SU-DHL-6 (cell line): ENCODE measurements around the gene TOR4A.

ENCODE experiments used
- H2AFZ ChIP-seq: fragments of 200-600 bp; sonication (generic); 2 replicates; pipeline ENCODE4 v1.6.1; 2014; ENCODE audit warnings: low read depth, mild to moderate bottlenecking, moderate library complexity, mixed read lengths, antibody characterized with exemption, low read length; ENCODE audit not compliant: severe bottlenecking
- H3F3A ChIP-seq: fragments of 200-600 bp; shearing (Covaris generic); 2 replicates; pipeline ENCODE4 v1.6.0; 2016; ENCODE audit warnings: antibody characterized with exemption, mild to moderate bottlenecking; ENCODE audit not compliant: insufficient read depth
- H3K27ac ChIP-seq: fragments of 200-600 bp; sonication (generic); 2 replicates; pipeline ENCODE4 v1.5.1; 2016; ENCODE audit warnings: low read depth, mild to moderate bottlenecking, low read length, moderate library complexity, mixed read lengths
- H3K27me3 ChIP-seq: fragments of 200-600 bp; sonication (generic), shearing (Covaris generic); 2 replicates; pipeline ENCODE4 v1.6.0; 2014; ENCODE audit warnings: mild to moderate bottlenecking, low read length
- H3K36me3 ChIP-seq: fragments of 200-600 bp; sonication (generic); 2 replicates; pipeline ENCODE4 v1.6.1; 2014; ENCODE audit warnings: mild to moderate bottlenecking, low read length, mixed read lengths
- H3K4me2 ChIP-seq: fragments of 300-600, 200-600 bp; shearing (Covaris generic), sonication (generic); 2 replicates; pipeline ENCODE4 v1.6.0; 2014; ENCODE audit warnings: low read length, low read depth, mild to moderate bottlenecking; ENCODE audit not compliant: poor library complexity, severe bottlenecking
- H3K4me3 ChIP-seq: fragments of 200-600 bp; sonication (generic); 2 replicates; pipeline ENCODE4 v1.5.1; 2014; ENCODE audit warnings: antibody characterized with exemption, low read length, mild to moderate bottlenecking, mixed read lengths; ENCODE audit not compliant: insufficient read depth, poor library complexity, severe bottlenecking
- H3K79me2 ChIP-seq: fragments of 200-600 bp; sonication (generic); 2 replicates; pipeline ENCODE4 v1.6.1; 2014; ENCODE audit warnings: mild to moderate bottlenecking, low read length, moderate library complexity; ENCODE audit not compliant: insufficient read depth
- H3K9ac ChIP-seq: fragments of 200-600 bp; sonication (generic); 2 replicates; pipeline ENCODE4 v1.7.0; 2014; ENCODE audit warnings: mild to moderate bottlenecking, low read length
- H3K9me2 ChIP-seq: fragments of 200-600 bp; sonication (generic); replicated peaks from 2 replicates; pipeline ENCODE4 v1.6.1; 2014; ENCODE audit warnings: low read length; ENCODE audit not compliant: insufficient read depth
- H3K9me3 ChIP-seq: fragments of 200-600 bp; sonication (generic); 2 replicates; pipeline ENCODE4 v1.6.1; 2014; ENCODE audit warnings: low read length, mixed read lengths; ENCODE audit not compliant: insufficient read depth
- H4K20me1 ChIP-seq: fragments of 200-600 bp; sonication (generic); 2 replicates; pipeline ENCODE4 v1.6.1; 2014; ENCODE audit warnings: low read depth, mild to moderate bottlenecking, antibody characterized with exemption, low read length, moderate library complexity, mixed read lengths
- CTCF ChIP-seq: fragments of 200-600 bp; sonication (generic); IDR thresholded peaks from one replicate; pipeline ENCODE4 v1.5.1; 2017; ENCODE audit warnings: antibody characterized with exemption, mild to moderate bottlenecking, low read length, moderate library complexity; ENCODE audit not compliant: insufficient read depth, poor library complexity, severe bottlenecking
- EZH2phosphoT487 ChIP-seq: fragments of 200-600 bp; sonication (generic), shearing (Covaris generic); conservative IDR thresholded peaks from 2 replicates; pipeline ENCODE4 v1.6.1; 2018; ENCODE audit warnings: mild to moderate bottlenecking, antibody characterized with exemption, low read length, moderate library complexity, mixed read lengths

Gene TOR4A

DNA sequence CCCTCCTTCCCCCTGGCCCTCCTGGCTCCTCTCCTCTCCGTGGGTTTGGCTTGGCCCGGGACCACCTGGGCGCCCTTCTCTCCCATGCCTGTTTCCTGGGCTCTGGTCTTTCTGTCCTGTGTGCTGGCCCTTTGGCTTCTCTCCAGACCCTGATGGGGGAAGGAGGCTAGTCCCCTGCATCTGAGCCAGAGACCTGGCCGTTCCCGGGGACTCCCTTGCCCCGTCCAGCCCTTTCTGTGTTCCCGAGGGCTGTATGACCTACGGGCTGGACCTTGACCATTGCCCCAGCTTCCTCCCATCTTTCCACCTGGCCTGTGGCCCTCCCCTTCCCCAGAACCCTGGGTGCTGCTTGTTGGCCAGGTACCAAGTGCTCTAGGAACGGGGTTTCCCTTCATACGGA lies 14.0 kb upstream of the TOR4A start:
- Histone ChIP-seq H3F3A (0 out of 2 replicates have a peak, but pooled peaks cover 3% of the 10 kb centered on the region), H2AFZ (no peak overlapping the region), H3K9me2 (no peaks in the 10 kb centered on the region), H3K36me3 (no peaks in the 10 kb centered on the region), H4K20me1 (no peaks in the 10 kb centered on the region), H3K4me2 (no peak overlapping the region), H3K4me3 (no peak overlapping the region), H3K79me2 (no peaks in the 10 kb centered on the region), H3K27ac (no peak overlapping the region), H3K9me3 (no peaks in the 10 kb centered on the region), H3K9ac (no peak overlapping the region), H3K27me3 (no peaks in the 10 kb centered on the region)
- TF ChIP-seq CTCF (no peak), EZH2phosphoT487 (no peak)

DNA sequence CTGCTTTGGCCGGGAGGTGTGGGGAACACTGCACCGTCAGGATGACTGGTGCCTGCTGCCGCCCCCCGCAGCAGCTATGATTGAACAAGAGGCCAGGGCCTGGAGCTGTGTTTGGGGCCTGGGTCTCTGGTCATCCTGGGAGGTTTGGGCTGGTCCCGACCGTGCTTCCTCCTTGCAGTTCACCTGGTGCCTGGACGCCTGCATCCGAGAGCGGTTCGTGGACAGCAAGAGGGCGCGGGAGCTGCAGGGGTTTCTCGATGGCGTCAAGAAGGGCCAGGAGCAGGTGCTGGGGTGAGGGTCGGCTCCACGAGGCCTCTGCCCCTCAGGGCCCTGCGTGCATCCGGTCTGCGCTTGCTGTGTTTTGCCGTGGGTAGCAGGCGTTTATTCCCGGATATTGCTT lies 13.5 kb upstream of the TOR4A start:
- Histone ChIP-seq H3K4me2 (no peak overlapping the region), H3K27me3 (no peaks in the 10 kb centered on the region), H3K9ac (no peak overlapping the region), H3K36me3 (no peaks in the 10 kb centered on the region), H3K79me2 (no peaks in the 10 kb centered on the region), H3K27ac (no peak overlapping the region), H3K9me2 (no peaks in the 10 kb centered on the region), H3F3A (0 out of 2 replicates have a peak, but pooled peaks cover 8% of the 10 kb centered on the region), H2AFZ (no peak overlapping the region), H3K9me3 (no peaks in the 10 kb centered on the region), H3K4me3 (no peak overlapping the region), H4K20me1 (no peaks in the 10 kb centered on the region)
- TF ChIP-seq CTCF = no peak
- TF ChIP-seq EZH2phosphoT487 = no peak

DNA sequence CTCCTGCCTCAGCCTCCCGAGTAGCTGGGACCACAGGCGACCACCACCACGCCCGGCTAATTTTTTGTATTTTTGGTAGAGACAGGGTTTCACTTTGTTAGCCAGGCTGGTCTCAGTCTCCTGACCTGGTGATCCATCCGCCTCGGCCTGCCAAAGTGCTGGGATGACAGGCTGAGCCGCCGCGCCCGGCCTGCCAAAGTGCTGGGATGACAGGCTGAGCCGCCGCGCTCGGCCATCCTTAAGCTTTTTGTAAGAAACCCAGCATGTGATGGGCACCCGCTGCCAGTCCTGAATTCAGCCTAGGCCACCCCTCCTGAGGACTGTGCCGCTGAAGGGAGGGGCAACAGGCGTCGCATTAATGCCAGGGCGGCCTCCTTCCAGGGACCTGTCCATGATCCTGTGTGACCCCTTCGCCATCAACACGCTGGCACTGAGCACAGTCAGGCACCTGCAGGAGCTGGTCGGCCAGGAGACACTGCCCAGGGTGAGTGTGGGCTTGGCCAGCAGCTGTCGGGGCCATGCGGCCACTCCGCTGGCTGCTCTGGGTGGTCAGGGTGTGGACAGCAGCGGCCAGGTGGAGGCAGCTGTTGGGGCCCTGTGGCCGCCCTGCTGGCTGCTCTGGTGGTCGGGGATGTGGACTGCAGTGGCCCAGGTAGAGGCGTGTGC lies 11.9 kb upstream of the TOR4A start:
- H2AFZ ChIP-seq = no peak overlapping the region
- no peak overlapping the region for H3K4me3 ChIP-seq
- no peaks in the 10 kb centered on the region for H3K79me2 ChIP-seq
- no peak overlapping the region for H3K9ac ChIP-seq
- 0 out of 2 replicates have a peak, but pooled peaks cover 9% of the 10 kb centered on the region for H3F3A ChIP-seq
- H3K27ac ChIP-seq = no peak overlapping the region
- H3K9me3 ChIP-seq = no peaks in the 10 kb centered on the region
- no peaks in the 10 kb centered on the region for H3K9me2 ChIP-seq
- H4K20me1 ChIP-seq = no peaks in the 10 kb centered on the region
- H3K36me3 ChIP-seq = no peaks in the 10 kb centered on the region
- H3K4me2 ChIP-seq = no peak overlapping the region
- TF ChIP-seq EZH2phosphoT487 (no peak), CTCF (no peak)
- no peaks in the 10 kb centered on the region for H3K27me3 ChIP-seq
